DND-41 (cell line): Measurements from ENCODE around the gene TCHH.

Experiments
- EZH2 ChIP-seq: IDR thresholded peaks from 3 replicates; pipeline ENCODE4 v1.6.1; 2012; ENCODE audit warnings: borderline replicate concordance, low read depth, mild to moderate bottlenecking, moderate library complexity, low read length, inconsistent platforms; ENCODE audit not compliant: severe bottlenecking
- TF ChIP-seq, protein P1 (sequence below): IDR thresholded peaks from 2 replicates; pipeline ENCODE4 v1.5.1; 2012; ENCODE audit warnings: borderline replicate concordance, low read length, moderate library complexity, mild to moderate bottlenecking; ENCODE audit not compliant: poor library complexity, severe bottlenecking; ENCODE audit errors: extremely low read depth

DNA sequence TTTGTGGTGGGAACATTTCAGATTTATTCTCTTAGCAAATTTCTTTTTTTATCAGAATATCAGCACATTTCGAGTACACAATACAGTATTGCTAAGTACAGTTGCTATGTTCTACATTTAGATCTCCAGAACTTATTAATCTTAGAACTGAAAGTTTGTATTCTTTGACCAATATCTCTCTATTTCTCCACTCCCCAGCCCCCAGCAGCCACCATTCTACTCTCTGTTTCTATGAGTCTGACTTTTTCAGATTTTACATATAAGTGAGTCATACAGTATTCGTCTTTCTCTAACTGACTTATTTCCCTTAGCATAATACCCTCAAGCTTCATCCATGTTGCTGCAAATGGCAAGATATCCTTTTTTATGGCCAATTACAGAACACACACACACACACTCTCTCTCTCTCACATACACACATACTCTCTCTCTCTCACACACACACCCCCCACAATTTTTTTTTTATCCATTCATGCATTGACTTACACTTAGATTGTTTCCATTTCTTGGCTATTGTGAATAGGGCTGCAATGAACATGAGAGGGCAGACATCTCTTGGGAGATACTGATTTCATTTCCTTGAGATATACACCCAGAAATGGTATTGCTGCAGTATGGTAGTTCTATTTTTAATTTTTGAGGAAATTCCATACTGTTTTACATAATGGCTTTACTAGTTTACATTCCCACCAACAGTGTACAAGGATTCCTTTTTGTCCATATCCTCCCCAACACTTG is 28.1 kb upstream of the TCHH start:
- TF ChIP-seq, protein P1, sequence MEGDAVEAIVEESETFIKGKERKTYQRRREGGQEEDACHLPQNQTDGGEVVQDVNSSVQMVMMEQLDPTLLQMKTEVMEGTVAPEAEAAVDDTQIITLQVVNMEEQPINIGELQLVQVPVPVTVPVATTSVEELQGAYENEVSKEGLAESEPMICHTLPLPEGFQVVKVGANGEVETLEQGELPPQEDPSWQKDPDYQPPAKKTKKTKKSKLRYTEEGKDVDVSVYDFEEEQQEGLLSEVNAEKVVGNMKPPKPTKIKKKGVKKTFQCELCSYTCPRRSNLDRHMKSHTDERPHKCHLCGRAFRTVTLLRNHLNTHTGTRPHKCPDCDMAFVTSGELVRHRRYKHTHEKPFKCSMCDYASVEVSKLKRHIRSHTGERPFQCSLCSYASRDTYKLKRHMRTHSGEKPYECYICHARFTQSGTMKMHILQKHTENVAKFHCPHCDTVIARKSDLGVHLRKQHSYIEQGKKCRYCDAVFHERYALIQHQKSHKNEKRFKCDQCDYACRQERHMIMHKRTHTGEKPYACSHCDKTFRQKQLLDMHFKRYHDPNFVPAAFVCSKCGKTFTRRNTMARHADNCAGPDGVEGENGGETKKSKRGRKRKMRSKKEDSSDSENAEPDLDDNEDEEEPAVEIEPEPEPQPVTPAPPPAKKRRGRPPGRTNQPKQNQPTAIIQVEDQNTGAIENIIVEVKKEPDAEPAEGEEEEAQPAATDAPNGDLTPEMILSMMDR: no peak
- TF ChIP-seq EZH2: no peak
